SK-N-SH (cell line): ENCODE measurements around the gene GSC.

ENCODE experiments used
- CHD2 ChIP-seq: fragments of 150-350 bp; IDR thresholded peaks from 2 replicates; pipeline ENCODE4 v1.6.1; 2018; ENCODE audit warnings: low read length; ENCODE audit not compliant: partially characterized antibody
- CTCF ChIP-seq: fragments of 200-600 bp; sonication (generic); IDR thresholded peaks from 2 replicates; pipeline ENCODE4 v1.6.1; 2017; ENCODE audit warnings: antibody characterized with exemption, mild to moderate bottlenecking, moderate library complexity
- EP300 ChIP-seq, 2 experiments: IDR thresholded peaks; 2 replicates each; pipeline versions ENCODE4 v1.4.0 to v1.6.1; 2012; ENCODE audit warnings: borderline replicate concordance in 1 of 2, low read depth in 1 of 2, low read length in 1 of 2
- NFIC ChIP-seq: IDR thresholded peaks from 2 replicates; pipeline ENCODE4 v1.4.0; 2012; ENCODE audit warnings: borderline replicate concordance
- NRF1 ChIP-seq: IDR thresholded peaks from 2 replicates; pipeline ENCODE4 v1.6.1; 2012; ENCODE audit warnings: low read depth, mild to moderate bottlenecking, low read length
- POLR2AphosphoS5 ChIP-seq: IDR thresholded peaks from 2 replicates; pipeline ENCODE4 v1.6.1; 2012; ENCODE audit warnings: low read depth, low read length
- RAD21 ChIP-seq: IDR thresholded peaks from 2 replicates; pipeline ENCODE4 v1.6.1; 2012; ENCODE audit warnings: mild to moderate bottlenecking, low read length
- REST ChIP-seq: IDR thresholded peaks from 2 replicates; pipeline ENCODE4 v1.6.1; 2012; ENCODE audit warnings: mild to moderate bottlenecking, low read depth, low read length, moderate library complexity
- RXRA ChIP-seq: IDR thresholded peaks from 2 replicates; pipeline ENCODE4 v1.4.0; 2012; ENCODE audit warnings: low read depth, mild to moderate bottlenecking, borderline replicate concordance
- SMC3 ChIP-seq: IDR thresholded peaks from 2 replicates; pipeline ENCODE4 v1.6.1; 2012; ENCODE audit warnings: low read depth, low read length, improper control_type of control experiment
- TAF1 ChIP-seq: IDR thresholded peaks from 2 replicates; pipeline ENCODE4 v1.6.1; 2012; ENCODE audit warnings: low read depth, mild to moderate bottlenecking, low read length, moderate library complexity, borderline replicate concordance
- ZBTB33 ChIP-seq: IDR thresholded peaks from 2 replicates; pipeline ENCODE4 v1.4.0; 2012; ENCODE audit warnings: low read depth, borderline replicate concordance

GRCh38 chr14:94795372-94795771 is 25.5 kb upstream of the GSC start:
- TF ChIP-seq RAD21: no peak
- no peak for TF ChIP-seq CTCF
- TF ChIP-seq CHD2: no peak
- no peak for TF ChIP-seq EP300 (IDR thresholded peaks at IDR 0.05; ENCODE audit: borderline replicate concordance in 1 of 2, low read depth in 1 of 2, low read length in 1 of 2)
- TF ChIP-seq TAF1: no peak
- TF ChIP-seq RXRA: no peak
- TF ChIP-seq SMC3: no peak
- TF ChIP-seq ZBTB33: no peak
- no peak for TF ChIP-seq POLR2AphosphoS5
- no peak for TF ChIP-seq NRF1
- TF ChIP-seq REST: no peak
- TF ChIP-seq NFIC: no peak
